Lung (tissue), 16 donors: ENCODE measurements around the gene C11orf86. TPM values are rescaled to one million over a fixed set of nuclear protein-coding genes. Genes with fewer than 3 reads are reported as not detected.

Source experiments
- ATAC-seq: fragments of 200-7000 bp; cut with Tn5 transposase; one replicate; pipeline ENCODE4 v1.9.1; 2020; ENCODE audit warnings: moderate number of reproducible peaks; ENCODE audit not compliant: insufficient read depth, low FRiP score
- DNase-seq, 3 donors: peaks; one replicate each; pipeline ENCODE4 v3.0.0-alpha.2; 2013 to 2017
- H3K27ac ChIP-seq, 2 donors: one replicate each; pipeline ENCODE4 v1.5.1; 2013; ENCODE audit warnings: mild to moderate bottlenecking in 2 of 2, moderate library complexity in 2 of 2, control low read depth in 1 of 2, inconsistent platforms in 1 of 2, low read depth in 1 of 2, low read length in 1 of 2
- H3K27me3 ChIP-seq, 3 donors: one replicate each; pipeline ENCODE4 v1.5.1; 2013; ENCODE audit warnings: low read length in 2 of 3; ENCODE audit not compliant: control insufficient read depth in 3 of 3, insufficient read depth in 3 of 3
- H3K36me3 ChIP-seq, 4 donors: one replicate each; pipeline ENCODE4 v1.5.1; 2013; ENCODE audit warnings: low read length in 4 of 4, mild to moderate bottlenecking in 1 of 4, moderate library complexity in 1 of 4; ENCODE audit not compliant: control insufficient read depth in 4 of 4, insufficient read depth in 4 of 4
- H3K4me1 ChIP-seq, 5 donors: one replicate each; pipeline ENCODE4 v1.5.1; 2013; ENCODE audit warnings: low read length in 5 of 5, mild to moderate bottlenecking in 2 of 5, moderate library complexity in 1 of 5; ENCODE audit not compliant: control insufficient read depth in 5 of 5, insufficient read depth in 5 of 5
- H3K4me3 ChIP-seq: one replicate; pipeline ENCODE4 v1.5.1; 2013; ENCODE audit warnings: mild to moderate bottlenecking, control low read depth, moderate library complexity
- H3K9ac ChIP-seq, 2 donors: one replicate each; pipeline ENCODE4 v1.5.1; 2013; ENCODE audit warnings: low read length in 2 of 2, control low read depth in 1 of 2; ENCODE audit not compliant: insufficient read depth in 1 of 2
- H3K9me3 ChIP-seq, 4 donors: one replicate each; pipeline ENCODE4 v1.5.1; 2013; ENCODE audit warnings: low read length in 3 of 4, mild to moderate bottlenecking in 1 of 4, moderate library complexity in 1 of 4; ENCODE audit not compliant: control insufficient read depth in 4 of 4, insufficient read depth in 3 of 4
- WGBS, 2 donors: extraction: QIAGEN DNeasy Blood & Tissue Kit; methylation state at CpG; one replicate each; pipeline ENCODE4 v1.1.7; 2013; 5-methylcytosine and 5-hydroxymethylcytosine counted together
- long read RNA-seq, 5 donors: transcript quantifications; one replicate each; lab custom pipeline, GENCODE V29; 2026
- polyA plus RNA-seq, 2 donors: library from polyadenylated mRNA; stranded (reverse); fragments of 200-250 nt; gene quantifications; one replicate each; pipeline ENCODE4 v1.2.1, GENCODE V29; 2013
- total RNA-seq, 2 donors: library from RNA; depleted of rRNA in 1 of 2; stranded (reverse); fragments of >200 nt in 1 of 2; gene quantifications; one replicate each; pipeline ENCODE4 v1.2.1, GENCODE V29; 2014 to 2021
- TF ChIP-seq, protein P1 (sequence below): IDR thresholded peaks from 2 replicates; pipeline ENCODE4 v1.5.1; 2012; ENCODE audit warnings: mild to moderate bottlenecking; ENCODE audit errors: control extremely low read depth, extremely low read depth
- donor health status: control.
- donor health status: control.
- donor health status: Bipolar disorder and iron deficiency.
- donor health status: healthy.
- donor health status: DM: yes; HTN: yes; CAD: no.

Gene C11orf86, protein sequence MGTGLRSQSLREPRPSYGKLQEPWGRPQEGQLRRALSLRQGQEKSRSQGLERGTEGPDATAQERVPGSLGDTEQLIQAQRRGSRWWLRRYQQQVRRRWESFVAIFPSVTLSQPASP
- total RNA-seq = not detected
- polyA plus RNA-seq = not detected
- long read RNA-seq, donor 1 = 0 reads
- long read RNA-seq, donor 2 = 0 reads
- long read RNA-seq, donor 3 = 0 reads
- long read RNA-seq, donor 4 = 0 reads
- long read RNA-seq, donor 5 = 0 reads

DNA sequence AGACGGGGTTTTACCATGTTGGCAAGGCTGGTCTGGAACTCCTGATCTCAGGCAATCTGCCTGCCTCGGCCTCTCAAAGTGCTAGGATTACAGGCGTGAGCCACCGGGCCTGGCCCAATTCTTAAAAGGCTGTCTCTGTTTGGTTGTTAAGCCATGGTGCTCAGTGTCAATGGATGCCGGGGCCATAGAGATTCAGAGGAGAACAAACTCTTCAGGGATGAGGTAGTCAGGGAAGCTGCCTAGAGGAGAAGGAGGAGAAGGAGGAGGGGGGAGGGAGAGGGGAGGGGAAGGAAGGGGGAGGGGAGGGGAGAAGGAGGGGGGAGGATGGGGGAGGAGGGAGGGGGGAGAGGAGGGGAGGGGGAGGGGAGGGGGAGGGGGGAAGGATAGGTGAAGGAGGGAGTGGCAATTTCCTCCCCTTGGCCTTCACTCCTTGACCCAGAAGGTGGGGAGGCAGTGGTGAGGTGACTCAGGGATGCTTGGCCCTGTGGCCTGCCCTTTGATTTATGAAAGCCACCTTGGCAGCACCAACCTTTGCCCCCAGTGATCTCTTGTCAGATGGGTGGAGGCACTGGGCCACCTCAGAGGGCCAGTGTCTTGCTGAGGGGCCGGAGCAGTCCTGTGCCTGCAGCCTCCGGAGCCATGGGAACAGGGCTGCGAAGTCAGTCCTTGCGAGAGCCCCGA is at the start of gene C11orf86:
C11orf86 (plus strand) TSS at position 581 of the 681 bp plus-strand sequence; CDS start at position 640, 59 bp downstream.
- H3K9ac ChIP-seq = no peak within 1 kb of the TSS
- 84 to 87% methylated on average over 10 of the region's 10 CpGs for WGBS, 2 donors
- peaks cover 0 to 5% (median 0%) of the 10 kb centered on the region in 5 donors for H3K4me1 ChIP-seq
- TF ChIP-seq, protein P1, sequence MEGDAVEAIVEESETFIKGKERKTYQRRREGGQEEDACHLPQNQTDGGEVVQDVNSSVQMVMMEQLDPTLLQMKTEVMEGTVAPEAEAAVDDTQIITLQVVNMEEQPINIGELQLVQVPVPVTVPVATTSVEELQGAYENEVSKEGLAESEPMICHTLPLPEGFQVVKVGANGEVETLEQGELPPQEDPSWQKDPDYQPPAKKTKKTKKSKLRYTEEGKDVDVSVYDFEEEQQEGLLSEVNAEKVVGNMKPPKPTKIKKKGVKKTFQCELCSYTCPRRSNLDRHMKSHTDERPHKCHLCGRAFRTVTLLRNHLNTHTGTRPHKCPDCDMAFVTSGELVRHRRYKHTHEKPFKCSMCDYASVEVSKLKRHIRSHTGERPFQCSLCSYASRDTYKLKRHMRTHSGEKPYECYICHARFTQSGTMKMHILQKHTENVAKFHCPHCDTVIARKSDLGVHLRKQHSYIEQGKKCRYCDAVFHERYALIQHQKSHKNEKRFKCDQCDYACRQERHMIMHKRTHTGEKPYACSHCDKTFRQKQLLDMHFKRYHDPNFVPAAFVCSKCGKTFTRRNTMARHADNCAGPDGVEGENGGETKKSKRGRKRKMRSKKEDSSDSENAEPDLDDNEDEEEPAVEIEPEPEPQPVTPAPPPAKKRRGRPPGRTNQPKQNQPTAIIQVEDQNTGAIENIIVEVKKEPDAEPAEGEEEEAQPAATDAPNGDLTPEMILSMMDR = no peak
- peaks cover 0 to 3% (median 0%) of the 10 kb centered on the region in 3 donors for H3K27me3 ChIP-seq
- H3K9me3 ChIP-seq = peaks cover 0 to 10% (median 1%) of the 10 kb centered on the region in 4 donors
- DNase-seq (no peak), ATAC-seq (no peak)
- no peak within 1 kb of the TSS for H3K4me3 ChIP-seq
- no peak within 1 kb of the TSS for H3K27ac ChIP-seq
- H3K36me3 ChIP-seq = no peaks in the 10 kb centered on the region

DNA sequence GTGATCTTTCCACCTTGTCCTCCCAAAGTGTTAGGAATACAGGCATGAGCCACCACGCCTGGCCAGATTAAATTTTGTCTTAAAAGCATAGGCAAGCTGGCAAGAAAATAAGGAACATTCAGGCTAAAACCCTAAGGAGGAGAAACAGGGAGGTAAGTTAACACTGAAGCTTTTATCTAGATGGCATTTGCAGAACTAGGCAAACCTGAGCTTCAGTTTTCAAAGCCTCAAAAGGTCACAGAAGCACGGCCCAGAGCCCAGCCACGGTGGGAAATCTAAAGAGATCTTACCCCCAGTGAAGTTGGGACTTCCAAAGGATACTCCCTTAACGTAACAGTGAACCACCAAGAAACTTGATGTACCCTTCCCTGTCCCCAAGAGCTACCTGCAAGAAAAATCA is 45.4 kb upstream of the C11orf86 start:
- Histone ChIP-seq H3K9ac (no peak overlapping the region), H3K4me3 (no peak overlapping the region), H3K27ac (no peak overlapping the region), H3K36me3 (no peaks in the 10 kb centered on the region), H3K9me3 (no peaks in the 10 kb centered on the region), H3K4me1 (no peaks in the 10 kb centered on the region), H3K27me3 (no peaks in the 10 kb centered on the region)
- no peak for DNase-seq
- WGBS, 2 donors = 57 to 96% methylated on average over 4 of the region's 4 CpGs
- ATAC-seq = no peak
- TF ChIP-seq, protein P1 = no peak

DNA sequence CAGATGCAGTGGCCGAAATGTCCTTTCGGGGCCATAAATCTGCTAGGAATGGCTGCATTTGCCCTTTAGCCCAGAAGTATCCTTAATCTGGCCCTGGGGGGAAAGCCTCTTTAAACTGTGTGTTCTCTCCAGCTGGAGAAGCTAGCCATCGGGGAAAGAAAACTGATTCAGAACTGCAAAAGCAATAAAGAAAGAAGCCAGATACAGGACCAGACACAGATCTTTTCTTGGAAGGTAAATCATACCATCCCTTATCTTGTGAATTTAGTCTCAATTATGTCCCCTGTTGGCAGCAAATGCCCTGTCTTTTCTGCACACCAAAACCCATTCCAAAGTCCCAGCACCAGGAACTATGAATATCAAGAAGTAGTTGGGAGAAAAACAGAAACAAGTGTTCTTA is 42.6 kb upstream of the C11orf86 start:
- H3K36me3 ChIP-seq = no peaks in the 10 kb centered on the region
- H3K4me3 ChIP-seq = no peak overlapping the region
- no peaks in the 10 kb centered on the region for H3K9me3 ChIP-seq
- H3K27me3 ChIP-seq = no peaks in the 10 kb centered on the region
- no peak overlapping the region for H3K9ac ChIP-seq
- no peak overlapping the region for H3K27ac ChIP-seq
- no peaks in the 10 kb centered on the region for H3K4me1 ChIP-seq
- DNase-seq (no peak), ATAC-seq (no peak)
- TF ChIP-seq, protein P1 = no peak
- WGBS, 2 donors = 95 to 99% methylated on average over 3 of the region's 3 CpGs
